Body of pancreas (tissue), 4 donors: ENCODE results near the gene DYSF.

Experiments
- CTCF ChIP-seq, 7 experiments: fragments of 450-650 bp in 4 of 7; fragments of 200-600 bp in 3 of 7; sonication (generic) in 3 of 7; IDR thresholded peaks; one replicate each; pipeline ENCODE4 v1.5.1; 2016 to 2019; ENCODE audit warnings: antibody characterized with exemption in 7 of 7
- POLR2A ChIP-seq, 3 donors: fragments of 450-650 bp; IDR thresholded peaks; one replicate each; pipeline ENCODE4 v1.6.1; 2016; ENCODE audit warnings: antibody characterized with exemption in 3 of 3, mild to moderate bottlenecking in 2 of 3

GRCh38 chr2:71588497-71589170 is 135.3 kb downstream of the DYSF start:
- TF ChIP-seq CTCF (IDR thresholded peaks at IDR 0.05) (no peak), POLR2A (IDR thresholded peaks at IDR 0.05) (no peak)
